H1 (cell line): ENCODE results near the gene COASY. TPM values are rescaled to one million over a fixed set of nuclear protein-coding genes. Genes with fewer than 3 reads are reported as not detected.

Source experiments
- CTCF ChIA-PET: fragments of 300-600 bp; sonication (Branson Sonifier 250); formaldehyde crosslinking; loops from one replicate; lab custom pipeline; 2021; ENCODE audit not compliant: partially characterized antibody; lab: Charles Lee
- POLR2A ChIA-PET: fragments of 300-600 bp; sonication (Branson Sonifier 250); formaldehyde crosslinking; loops from one replicate; lab custom pipeline; 2021; ENCODE audit warnings: inconsistent platforms; ENCODE audit not compliant: partially characterized antibody; lab: Charles Lee
- DNase-seq, 2 experiments: peaks; one replicate each; pipeline versions ENCODE4 v3.0.0 to v3.0.0-alpha.2; 2010 to 2022; ENCODE audit warnings: low spot score in 2 of 2, low read depth in 1 of 2, mixed read lengths in 1 of 2
- FAIRE-seq: peaks from 2 replicates; lab custom pipeline; 2011; peaks lifted over from hg19 to GRCh38; lab: Jason Lieb, UNC
- H2AFZ ChIP-seq: 2 replicates; pipeline ENCODE4 v1.8.1; 2012; ENCODE audit warnings: low read length, inconsistent platforms
- H2AK5ac ChIP-seq: 2 replicates; pipeline ENCODE4 v1.6.1; 2013; ENCODE audit warnings: low read depth, low read length
- H2BK120ac ChIP-seq: replicated peaks from 2 replicates; pipeline ENCODE3; 2013; ENCODE audit warnings: low read depth, low read length, inconsistent platforms
- H2BK12ac ChIP-seq: 2 replicates; pipeline ENCODE4 v1.6.1; 2013; ENCODE audit warnings: low read depth, low read length
- H2BK15ac ChIP-seq: 2 replicates; pipeline ENCODE4 v1.6.1; 2013; ENCODE audit warnings: low read length
- H2BK20ac ChIP-seq: 2 replicates; pipeline ENCODE4 v1.6.1; 2013; ENCODE audit warnings: low read length
- H2BK5ac ChIP-seq: 2 replicates; pipeline ENCODE4 v1.6.1; 2013; ENCODE audit warnings: low read depth, low read length
- H3K14ac ChIP-seq: 2 replicates; pipeline ENCODE4 v1.6.1; 2013; ENCODE audit warnings: inconsistent platforms; ENCODE audit not compliant: insufficient read length
- H3K18ac ChIP-seq: 2 replicates; pipeline ENCODE4 v1.6.1; 2013; ENCODE audit warnings: low read length; ENCODE audit errors: extremely low read depth
- H3K23ac ChIP-seq: 2 replicates; pipeline ENCODE4 v1.6.1; 2013; ENCODE audit warnings: inconsistent platforms; ENCODE audit not compliant: insufficient read length
- H3K23me2 ChIP-seq: 2 replicates; pipeline ENCODE4 v1.6.1; 2013; ENCODE audit warnings: low read depth, low read length
- H3K27ac ChIP-seq: 2 replicates; pipeline ENCODE4 v1.6.1; 2011; ENCODE audit warnings: low read depth, low read length, inconsistent platforms
- H3K27me3 ChIP-seq, 4 experiments: replicated peaks in 1 of 4; 1 replicate in 1 of 4; 2 replicates in 3 of 4; pipeline versions ENCODE4 v1.6.1 to v1.8.1; 2011 to 2013; ENCODE audit warnings: low read length in 3 of 4, mild to moderate bottlenecking in 3 of 4, inconsistent platforms in 2 of 4, mixed read lengths in 2 of 4, moderate library complexity in 1 of 4; ENCODE audit not compliant: control insufficient read depth in 3 of 4, insufficient read depth in 3 of 4; ENCODE audit errors: extremely low read depth in 1 of 4
- H3K36me3 ChIP-seq, 4 experiments: 2 replicates each; pipeline versions ENCODE4 v1.6.1 to v1.8.1; 2011 to 2013; ENCODE audit warnings: mild to moderate bottlenecking in 4 of 4, low read length in 3 of 4, moderate library complexity in 2 of 4, control low read depth in 1 of 4, inconsistent platforms in 1 of 4; ENCODE audit not compliant: insufficient read depth in 4 of 4, control insufficient read depth in 2 of 4
- H3K4ac ChIP-seq: replicated peaks from 2 replicates; pipeline ENCODE3; 2013; ENCODE audit warnings: low read length, low read depth, mixed read lengths, inconsistent platforms; ENCODE audit not compliant: insufficient read length
- H3K4me1 ChIP-seq, 4 experiments: replicated peaks in 1 of 4; 1 replicate in 1 of 4; 2 replicates in 3 of 4; pipeline versions ENCODE4 v1.6.1 to v1.8.1; 2011 to 2013; ENCODE audit warnings: low read length in 3 of 4, inconsistent platforms in 2 of 4, mixed read lengths in 1 of 4; ENCODE audit not compliant: insufficient read depth in 4 of 4, control insufficient read depth in 3 of 4
- H3K4me2 ChIP-seq, 2 experiments: 2 replicates each; pipeline versions ENCODE4 v1.6.1 to v1.8.1; 2011 to 2013; ENCODE audit warnings: low read depth in 2 of 2, low read length in 2 of 2, control low read depth in 1 of 2, inconsistent platforms in 1 of 2, mild to moderate bottlenecking in 1 of 2; ENCODE audit not compliant: insufficient read depth in 1 of 2
- H3K4me3 ChIP-seq, 4 experiments: fragments of 200-600, 300-600 bp in 1 of 4; sonication (generic), shearing (Covaris generic), sonication (Bioruptor Twin) in 1 of 4; 2 replicates each; pipeline versions ENCODE4 v1.5.1 to v1.8.1; 2011 to 2016; ENCODE audit warnings: low read length in 4 of 4, low read depth in 3 of 4, control low read depth in 2 of 4, inconsistent platforms in 2 of 4, mild to moderate bottlenecking in 2 of 4, mixed read lengths in 1 of 4, moderate library complexity in 1 of 4; ENCODE audit not compliant: insufficient read depth in 2 of 4; ENCODE audit errors: extremely low read depth in 1 of 4
- H3K56ac ChIP-seq: replicated peaks from 2 replicates; pipeline ENCODE3; 2013; ENCODE audit warnings: low read depth, mild to moderate bottlenecking, mixed read lengths, low read length, inconsistent platforms; ENCODE audit not compliant: insufficient read length
- H3K79me1 ChIP-seq: 2 replicates; pipeline ENCODE4 v1.6.1; 2013; ENCODE audit warnings: low read depth, low read length, control low read depth
- H3K79me2 ChIP-seq, 2 experiments: 2 replicates each; pipeline versions ENCODE4 v1.6.1 to v1.8.1; 2012 to 2013; ENCODE audit warnings: low read length in 2 of 2, mild to moderate bottlenecking in 2 of 2, inconsistent platforms in 1 of 2; ENCODE audit not compliant: insufficient read depth in 2 of 2, control insufficient read depth in 1 of 2
- H3K9ac ChIP-seq, 4 experiments: replicated peaks in 1 of 4; 1 replicate in 1 of 4; 2 replicates in 3 of 4; pipeline versions ENCODE4 v1.6.1 to v1.8.1; 2011 to 2013; ENCODE audit warnings: low read depth in 3 of 4, low read length in 3 of 4, control low read depth in 2 of 4, mild to moderate bottlenecking in 2 of 4, moderate library complexity in 2 of 4, inconsistent platforms in 1 of 4; ENCODE audit errors: extremely low read depth in 1 of 4
- H3K9me3 ChIP-seq, 2 experiments: 2 replicates each; pipeline versions ENCODE4 v1.6.1 to v1.8.1; 2012 to 2013; ENCODE audit warnings: mild to moderate bottlenecking in 2 of 2, moderate library complexity in 2 of 2, control low read depth in 1 of 2, inconsistent platforms in 1 of 2, low read depth in 1 of 2, low read length in 1 of 2, mixed read lengths in 1 of 2; ENCODE audit not compliant: insufficient read depth in 2 of 2
- H4K20me1 ChIP-seq, 2 experiments: replicated peaks in 1 of 2; 2 replicates each; pipeline versions ENCODE3 to v1.8.1; 2011 to 2013; ENCODE audit warnings: inconsistent platforms in 2 of 2, low read length in 2 of 2, mild to moderate bottlenecking in 1 of 2; ENCODE audit not compliant: insufficient read depth in 2 of 2, control insufficient read depth in 1 of 2
- H4K5ac ChIP-seq: 2 replicates; pipeline ENCODE4 v1.6.1; 2013; ENCODE audit warnings: low read length, low read depth, mixed read lengths, inconsistent platforms; ENCODE audit not compliant: insufficient read length
- H4K8ac ChIP-seq: 2 replicates; pipeline ENCODE4 v1.8.0; 2013; ENCODE audit warnings: mild to moderate bottlenecking, moderate library complexity, low read length, inconsistent platforms; ENCODE audit not compliant: insufficient read depth; ENCODE audit errors: extremely low read depth
- H4K91ac ChIP-seq: replicated peaks from 2 replicates; pipeline ENCODE3; 2013; ENCODE audit warnings: low read length, mixed read lengths, inconsistent platforms; ENCODE audit not compliant: insufficient read length
- KDM4A ChIP-seq: IDR thresholded peaks from one replicate; pipeline ENCODE4 v1.7.1; 2012; ENCODE audit warnings: low read depth, mild to moderate bottlenecking, moderate library complexity, low read length, inconsistent platforms; ENCODE audit not compliant: severe bottlenecking
- MAFK ChIP-seq: IDR thresholded peaks from 2 replicates; pipeline ENCODE4 v1.6.1; 2012; ENCODE audit warnings: low read depth, mild to moderate bottlenecking, improper control_type of control experiment, low read length
- POLR2AphosphoS5 ChIP-seq: IDR thresholded peaks from 2 replicates; pipeline ENCODE4 v1.6.1; 2011; ENCODE audit warnings: low read depth, low read length
- WGBS, 2 experiments: shearing (Covaris generic) in 1 of 2; methylation state at CpG; one replicate each; pipeline versions ENCODE4 v1.1.6 to v1.1.7; 2013 to 2015; ENCODE audit warnings: low lambda C conversion rate in 2 of 2, mixed read lengths in 2 of 2, inconsistent platforms in 1 of 2, low coverage in 1 of 2, missing lambda C conversion rate in 1 of 2; ENCODE audit not compliant: insufficient replicate concordance in 2 of 2, insufficient coverage in 1 of 2, insufficient read length in 1 of 2; ENCODE audit errors: extremely low coverage in 1 of 2, missing lambda C conversion rate in 1 of 2; 5-methylcytosine and 5-hydroxymethylcytosine counted together
- polyA plus RNA-seq, 7 experiments: library from polyadenylated mRNA; depleted of rRNA in 3 of 7; stranded (reverse) in 5 of 7; unstranded in 2 of 7; fragments of >200 nt in 5 of 7; fragments of 200-250 nt in 2 of 7; gene quantifications; 1 replicate in 5 of 7; 2 replicates in 1 of 7; 4 replicates in 1 of 7; pipeline versions ENCODE4 v1.2.1 to v1.2.3, GENCODE V29; 2011 to 2013; ENCODE audit warnings: missing spikeins in 2 of 7, mixed read lengths in 2 of 7
- total RNA-seq: library from RNA; stranded (reverse); fragmentation: NEBNext Ultra II Directional; extraction: Animal tissue kit (Norgen Biotek cat#: 25700); gene quantifications from 2 replicates; pipeline ENCODE4 v1.2.1, GENCODE V29; 2021

Gene COASY
- total and polyA plus RNA-seq, 2 of the 8 experiments (the other 6 are each of a cell fraction or from before 2014, with no cell fraction given) = 64.5 to 100 TPM

DNA sequence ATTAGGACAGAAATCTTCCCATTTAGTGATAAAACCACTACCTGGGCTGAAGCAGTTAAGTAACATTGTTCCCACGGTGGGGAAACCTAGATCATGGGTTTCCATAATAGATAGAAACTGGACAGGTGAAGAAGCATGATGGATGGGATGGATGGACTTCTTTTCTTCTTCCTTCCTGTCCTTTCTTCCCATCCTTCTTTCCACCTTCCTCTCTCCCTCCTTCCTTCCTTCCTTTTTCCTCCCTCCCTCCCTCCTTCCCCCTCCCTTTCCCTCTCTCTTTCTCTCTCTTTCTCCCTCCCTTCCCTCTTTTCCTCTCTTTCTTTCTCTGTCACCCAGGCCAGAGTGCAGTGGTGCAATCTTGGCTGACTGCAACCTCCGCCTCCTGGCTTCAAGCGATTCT lies 12.5 kb downstream of the COASY start:
- Histone ChIP-seq H3K9me3 (no peaks in the 10 kb centered on the region), H2BK15ac (no peak overlapping the region), H3K14ac (no peak overlapping the region), H3K27me3 (no peaks in the 10 kb centered on the region), H4K20me1 (peaks cover 0 to 1% of the 10 kb centered on the region in 2 experiments), H2BK12ac (no peak overlapping the region), H2BK20ac (no peak overlapping the region), H2AK5ac (no peak overlapping the region), H4K8ac (no peak overlapping the region), H4K91ac (no peak overlapping the region), H2AFZ (no peak overlapping the region), H4K5ac (no peak overlapping the region), H3K4me1 (no peaks in the 10 kb centered on the region), H3K4ac (no peak overlapping the region), H2BK5ac (no peak overlapping the region), H3K56ac (no peak overlapping the region), H3K9ac (no peak overlapping the region), H3K4me3 (no peak overlapping the region), H3K18ac (no peak overlapping the region), H3K79me2 (peaks cover 0 to 19% of the 10 kb centered on the region in 2 experiments; a peak in 2 of 4 replicates), H3K4me2 (no peak overlapping the region), H3K36me3 (peaks cover 41 to 52% (median 47%) of the 10 kb centered on the region in 4 experiments), H3K23ac (no peak overlapping the region), H3K23me2 (peaks cover 9% of the 10 kb centered on the region), H3K27ac (no peak overlapping the region), H2BK120ac (no peak overlapping the region), H3K79me1 (no peaks in the 10 kb centered on the region)
- ChIA-PET CTCF (interaction anchor here (0.6 kb wide), 1 partner anchor 130 kb away, joined by 4 read pairs; no protein-coding TSS in a partner anchor), POLR2A (interaction anchor here (0.5 to 7.0 kb wide), 7 partner anchors 9 to 106 kb away, joined by 3 to 74 read pairs (median 3); partner anchors contain the start of genes COASY and MLX)
- TF ChIP-seq MAFK (no peak), KDM4A (no peak), POLR2AphosphoS5 (no peak)
- no peak for DNase-seq
- WGBS, 2 experiments = 86% methylated on average over 3 of the region's 3 CpGs; no CpG with 5 or more reads in 1 of the 2 experiments
- FAIRE-seq = no peak
